ENCODE measurements around the gene KLRG1. TPM values are rescaled to one million over a fixed set of nuclear protein-coding genes. Genes with fewer than 3 reads are reported as not detected.
A peak's percentile ranks its signal among the peaks of the same experiment; 100 is the strongest.

KLRG1 gene
- polyA plus RNA-seq, 1 of the 3 experiments (the other 2 are of a cell fraction): 5.1 TPM

DNA sequence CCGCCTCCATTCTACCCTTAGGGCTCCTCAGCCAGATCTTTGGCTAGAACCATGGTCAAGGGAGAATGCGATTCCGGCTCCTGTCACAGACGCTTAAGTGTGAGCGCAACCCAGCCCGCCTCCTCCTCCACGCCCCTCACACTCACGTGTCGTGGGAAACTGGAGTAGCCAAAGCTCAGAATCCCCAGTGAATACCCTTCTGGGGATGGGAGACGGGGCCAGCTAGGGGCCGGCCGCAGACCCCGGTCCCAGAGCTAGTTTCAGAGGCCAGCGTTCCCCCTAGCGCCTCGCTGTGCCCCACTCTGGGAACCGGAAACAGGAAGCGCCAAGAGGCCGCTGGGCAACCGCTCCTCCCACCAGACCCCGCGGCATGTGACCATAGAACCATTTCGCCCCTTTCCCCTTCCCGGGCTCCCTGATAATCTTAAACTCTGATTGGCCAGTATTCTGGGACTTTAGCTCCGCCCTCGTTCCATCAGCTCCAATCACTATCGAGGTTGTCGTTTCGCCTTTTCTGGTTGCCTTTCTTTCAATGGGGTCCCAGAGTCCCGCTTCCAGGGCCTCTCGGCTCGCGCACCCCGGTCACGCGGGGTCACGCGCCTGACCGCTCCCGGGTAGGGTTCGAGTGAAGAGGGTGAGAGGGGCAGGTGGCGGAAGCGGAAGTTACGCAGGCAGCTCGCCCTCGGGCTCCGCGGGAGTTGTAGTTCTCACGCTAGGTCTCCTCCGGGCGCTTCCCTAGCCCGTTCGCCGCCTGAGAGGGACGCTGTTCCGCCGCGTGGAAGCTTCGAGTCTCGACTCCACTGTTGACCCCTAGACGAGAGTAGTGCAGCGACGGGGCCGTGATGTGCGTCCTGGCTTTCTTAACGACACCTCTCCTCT is 39.8 kb upstream of the KLRG1 start, which contains the start of gene M6PR:
Gene M6PR, minus strand, starts transcription at position 304 of the 879 bp plus-strand sequence. CDS start 3,241 bp downstream, outside the sequence.
- H3K4me1 ChIP-seq (ENCODE audit: control insufficient read depth in 1 of 2, insufficient read depth in 2 of 2, low read depth in 1 of 2, low read length in 1 of 2): peaks cover 0 to 11% of the 10 kb centered on the region in 2 experiments; a peak in 3 of 4 replicates
- POLR2A ChIA-PET: interaction anchor here (0.5 to 1.4 kb wide), 4 partner anchors 35 to 115 kb away, joined by 3 to 19 read pairs (median 4); partner anchors contain the start of gene PHC1
- peak within 1 kb of the TSS; percentile 97 to 99 for H3K4me3 ChIP-seq (ENCODE audit: low read depth in 2 of 2, low read length in 1 of 2)
- H3K27ac ChIP-seq (ENCODE audit: low read depth in 2 of 2, low read length in 1 of 2): peak within 1 kb of the TSS; percentile 96 to 99
- no peaks in the 10 kb centered on the region for H3K9me3 ChIP-seq
- under 1% methylated on average over 62 of the region's 66 CpGs for WGBS (ENCODE audit: low lambda C conversion rate)
- H3K36me3 ChIP-seq (replicated peaks in 1 of 2; ENCODE audit: control insufficient read depth in 1 of 2, insufficient read depth in 2 of 2, low read length in 1 of 2): peaks cover 17 to 22% of the 10 kb centered on the region in 2 experiments
- H3K79me2 ChIP-seq (ENCODE audit: insufficient read depth): peaks cover 47% of the 10 kb centered on the region
- H4K20me1 ChIP-seq (ENCODE audit: insufficient read depth): peaks cover 23% of the 10 kb centered on the region; the same call in 1 of the 2 replicates
- H3K4me2 ChIP-seq: peak within 1 kb of the TSS; percentile 93
- peak within 1 kb of the TSS; percentile 90 for H2AFZ ChIP-seq (ENCODE audit: low read depth)
- no peaks in the 10 kb centered on the region for H3K27me3 ChIP-seq (ENCODE audit: insufficient read depth)
- peaks cover 2% of the 10 kb centered on the region for H3F3A ChIP-seq (replicated peaks; ENCODE audit: insufficient read depth)
- no peaks in the 10 kb centered on the region for H3K9me2 ChIP-seq
- peak; percentile 90 for DNase-seq
- peak within 1 kb of the TSS; percentile 91 for H3K9ac ChIP-seq
- CTCF ChIA-PET: interaction anchor here (0.8 to 3.5 kb wide), 13 partner anchors 11 to 269 kb away, joined by 3 to 28 read pairs (median 4); partner anchors contain the start of genes PHC1 and RIMKLB
- TF ChIP-seq GABPA (IDR thresholded peaks at IDR 0.05; ENCODE audit: low read depth): peak; percentile 94
- TF ChIP-seq TCF12 (IDR thresholded peaks at IDR 0.05): no peak; the same call in 1 of the 2 replicates
- TF ChIP-seq, protein P1, sequence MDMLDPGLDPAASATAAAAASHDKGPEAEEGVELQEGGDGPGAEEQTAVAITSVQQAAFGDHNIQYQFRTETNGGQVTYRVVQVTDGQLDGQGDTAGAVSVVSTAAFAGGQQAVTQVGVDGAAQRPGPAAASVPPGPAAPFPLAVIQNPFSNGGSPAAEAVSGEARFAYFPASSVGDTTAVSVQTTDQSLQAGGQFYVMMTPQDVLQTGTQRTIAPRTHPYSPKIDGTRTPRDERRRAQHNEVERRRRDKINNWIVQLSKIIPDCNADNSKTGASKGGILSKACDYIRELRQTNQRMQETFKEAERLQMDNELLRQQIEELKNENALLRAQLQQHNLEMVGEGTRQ (IDR thresholded peaks at IDR 0.05; ENCODE audit: borderline replicate concordance, low read depth, low read length): peak; percentile 73
- TF ChIP-seq RXRA (IDR thresholded peaks at IDR 0.05; ENCODE audit: borderline replicate concordance, low read depth): 0 out of 2 replicates have a peak, but pooled peaks have one; percentile 48
- TF ChIP-seq FOXM1 (IDR thresholded peaks at IDR 0.05; ENCODE audit: low read depth): no peak
- peak; percentile 55 for TF ChIP-seq RAD21 (IDR thresholded peaks at IDR 0.05; ENCODE audit: low read length)
- no peak; a peak in 1 of 4 replicates for TF ChIP-seq EP300 (IDR thresholded peaks at IDR 0.05; ENCODE audit: borderline replicate concordance in 1 of 2, low read depth in 1 of 2, low read length in 1 of 2)
- peak; percentile 63; the same call in 1 of the 2 replicates for TF ChIP-seq TAF1 (IDR thresholded peaks at IDR 0.05; ENCODE audit: borderline replicate concordance, low read depth, low read length)
- TF ChIP-seq, protein P2, sequence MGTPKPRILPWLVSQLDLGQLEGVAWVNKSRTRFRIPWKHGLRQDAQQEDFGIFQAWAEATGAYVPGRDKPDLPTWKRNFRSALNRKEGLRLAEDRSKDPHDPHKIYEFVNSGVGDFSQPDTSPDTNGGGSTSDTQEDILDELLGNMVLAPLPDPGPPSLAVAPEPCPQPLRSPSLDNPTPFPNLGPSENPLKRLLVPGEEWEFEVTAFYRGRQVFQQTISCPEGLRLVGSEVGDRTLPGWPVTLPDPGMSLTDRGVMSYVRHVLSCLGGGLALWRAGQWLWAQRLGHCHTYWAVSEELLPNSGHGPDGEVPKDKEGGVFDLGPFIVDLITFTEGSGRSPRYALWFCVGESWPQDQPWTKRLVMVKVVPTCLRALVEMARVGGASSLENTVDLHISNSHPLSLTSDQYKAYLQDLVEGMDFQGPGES (IDR thresholded peaks at IDR 0.05; ENCODE audit: low read depth, low read length): no peak
- peak; percentile 38; the same call in 1 of the 2 replicates for TF ChIP-seq GATA2 (CRISPR knock-in tag; IDR thresholded peaks at IDR 0.05)
- TF ChIP-seq YY1 (IDR thresholded peaks at IDR 0.05; ENCODE audit: low read depth): 0 out of 2 replicates have a peak, but pooled peaks have one; percentile 30
- peak; percentile 91 for TF ChIP-seq POLR2AphosphoS5 (IDR thresholded peaks at IDR 0.05; ENCODE audit: low read depth, low read length)
- no peak for TF ChIP-seq JUND (IDR thresholded peaks at IDR 0.05)
- TF ChIP-seq CHD2 (IDR thresholded peaks at IDR 0.05; ENCODE audit: low read length, partially characterized antibody): no peak
- no peak for TF ChIP-seq NFIC (IDR thresholded peaks at IDR 0.05; ENCODE audit: borderline replicate concordance)
- TF ChIP-seq SMC3 (IDR thresholded peaks at IDR 0.05; ENCODE audit: low read depth, low read length): peak; percentile 49
- TF ChIP-seq TEAD4 (IDR thresholded peaks at IDR 0.05; ENCODE audit: borderline replicate concordance, insufficient read depth): no peak
- no peak for TF ChIP-seq FOSL2 (IDR thresholded peaks at IDR 0.05; ENCODE audit: borderline replicate concordance, low read depth)
- no peak for TF ChIP-seq MEF2A (IDR thresholded peaks at IDR 0.05; ENCODE audit: borderline replicate concordance, low read depth)
- TF ChIP-seq MXI1 (IDR thresholded peaks at IDR 0.05; ENCODE audit: low read depth, low read length): peak; percentile 91
- no peak for TF ChIP-seq EZH2phosphoT487 (IDR thresholded peaks at IDR 0.05; ENCODE audit: borderline replicate concordance, low read depth)
- TF ChIP-seq, protein P3, sequence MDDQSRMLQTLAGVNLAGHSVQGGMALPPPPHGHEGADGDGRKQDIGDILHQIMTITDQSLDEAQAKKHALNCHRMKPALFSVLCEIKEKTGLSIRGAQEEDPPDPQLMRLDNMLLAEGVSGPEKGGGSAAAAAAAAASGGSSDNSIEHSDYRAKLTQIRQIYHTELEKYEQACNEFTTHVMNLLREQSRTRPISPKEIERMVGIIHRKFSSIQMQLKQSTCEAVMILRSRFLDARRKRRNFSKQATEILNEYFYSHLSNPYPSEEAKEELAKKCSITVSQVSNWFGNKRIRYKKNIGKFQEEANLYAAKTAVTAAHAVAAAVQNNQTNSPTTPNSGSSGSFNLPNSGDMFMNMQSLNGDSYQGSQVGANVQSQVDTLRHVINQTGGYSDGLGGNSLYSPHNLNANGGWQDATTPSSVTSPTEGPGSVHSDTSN (IDR thresholded peaks at IDR 0.05): 0 out of 2 replicates have a peak, but pooled peaks have one; percentile 37
- TF ChIP-seq NRF1 (IDR thresholded peaks at IDR 0.05; ENCODE audit: low read depth, low read length): peak; percentile 39; the same call in 1 of the 2 replicates
- TF ChIP-seq RFX5 (IDR thresholded peaks at IDR 0.05; ENCODE audit: low read length): peak; percentile 47; the same call in 1 of the 2 replicates
- TF ChIP-seq, protein P4, sequence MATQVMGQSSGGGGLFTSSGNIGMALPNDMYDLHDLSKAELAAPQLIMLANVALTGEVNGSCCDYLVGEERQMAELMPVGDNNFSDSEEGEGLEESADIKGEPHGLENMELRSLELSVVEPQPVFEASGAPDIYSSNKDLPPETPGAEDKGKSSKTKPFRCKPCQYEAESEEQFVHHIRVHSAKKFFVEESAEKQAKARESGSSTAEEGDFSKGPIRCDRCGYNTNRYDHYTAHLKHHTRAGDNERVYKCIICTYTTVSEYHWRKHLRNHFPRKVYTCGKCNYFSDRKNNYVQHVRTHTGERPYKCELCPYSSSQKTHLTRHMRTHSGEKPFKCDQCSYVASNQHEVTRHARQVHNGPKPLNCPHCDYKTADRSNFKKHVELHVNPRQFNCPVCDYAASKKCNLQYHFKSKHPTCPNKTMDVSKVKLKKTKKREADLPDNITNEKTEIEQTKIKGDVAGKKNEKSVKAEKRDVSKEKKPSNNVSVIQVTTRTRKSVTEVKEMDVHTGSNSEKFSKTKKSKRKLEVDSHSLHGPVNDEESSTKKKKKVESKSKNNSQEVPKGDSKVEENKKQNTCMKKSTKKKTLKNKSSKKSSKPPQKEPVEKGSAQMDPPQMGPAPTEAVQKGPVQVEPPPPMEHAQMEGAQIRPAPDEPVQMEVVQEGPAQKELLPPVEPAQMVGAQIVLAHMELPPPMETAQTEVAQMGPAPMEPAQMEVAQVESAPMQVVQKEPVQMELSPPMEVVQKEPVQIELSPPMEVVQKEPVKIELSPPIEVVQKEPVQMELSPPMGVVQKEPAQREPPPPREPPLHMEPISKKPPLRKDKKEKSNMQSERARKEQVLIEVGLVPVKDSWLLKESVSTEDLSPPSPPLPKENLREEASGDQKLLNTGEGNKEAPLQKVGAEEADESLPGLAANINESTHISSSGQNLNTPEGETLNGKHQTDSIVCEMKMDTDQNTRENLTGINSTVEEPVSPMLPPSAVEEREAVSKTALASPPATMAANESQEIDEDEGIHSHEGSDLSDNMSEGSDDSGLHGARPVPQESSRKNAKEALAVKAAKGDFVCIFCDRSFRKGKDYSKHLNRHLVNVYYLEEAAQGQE (IDR thresholded peaks at IDR 0.05; ENCODE audit: low read depth, low read length): no peak; the same call in 1 of the 2 replicates
